ENCODE measurements around the gene TSPEAR.

Gene TSPEAR

GRCh38 chr21:44478124-44478800 lies 233.1 kb downstream of the TSPEAR start:
- no peak for DNase-seq

- DNase-seq = no peak
Measured at GRCh38 chr21:44477712-44478111, 233.7 kb downstream of the TSPEAR start.

DNA sequence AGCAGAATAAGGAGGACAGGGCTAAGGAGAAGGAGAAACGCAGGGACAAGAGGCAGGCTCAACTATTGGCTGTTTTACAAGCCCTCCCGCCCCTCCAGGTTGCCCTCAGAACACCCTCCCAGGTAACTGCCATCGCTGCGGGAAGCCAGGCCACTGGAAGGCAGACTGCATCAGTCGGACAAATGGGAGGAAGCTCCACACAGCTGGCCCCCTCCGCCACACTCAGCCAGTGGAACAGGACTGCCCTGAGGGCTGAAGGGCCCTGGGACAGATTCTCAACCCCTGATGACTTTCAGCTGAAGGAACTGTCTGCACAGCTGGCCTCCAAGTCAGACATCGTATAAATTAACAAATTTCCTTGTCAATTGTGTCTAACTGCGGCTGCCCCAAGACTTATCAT lies 234.2 kb downstream of the TSPEAR start:
- DNase-seq = no peak

DNA sequence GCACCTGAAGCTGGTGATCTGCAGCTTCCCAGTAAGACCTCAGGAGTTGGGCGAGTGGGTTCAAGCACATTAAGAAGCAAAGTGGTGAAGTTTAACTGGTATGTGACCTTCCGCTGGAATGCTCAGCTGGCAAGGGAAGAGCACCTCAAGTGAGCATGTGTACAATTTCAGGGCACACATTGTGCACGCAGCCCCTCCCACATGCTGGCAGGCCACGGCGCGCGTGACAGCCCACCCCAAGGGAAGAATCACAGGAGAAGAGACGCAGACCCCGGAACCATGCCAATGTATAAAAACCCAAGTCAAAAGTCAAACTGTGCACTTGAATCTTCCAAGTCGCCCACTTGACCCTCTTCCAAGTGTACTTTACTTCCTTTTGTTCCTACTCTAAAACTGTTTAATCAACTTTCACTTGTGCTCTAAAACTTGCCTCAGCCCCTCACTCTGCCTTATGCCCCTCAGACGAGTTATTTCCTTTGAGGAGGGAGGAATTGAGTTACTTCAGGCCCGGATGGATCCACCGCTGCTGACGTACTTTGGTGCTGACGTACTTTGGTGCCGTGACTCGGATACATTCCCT lies 236.0 kb downstream of the TSPEAR start:
- no peak for DNase-seq

DNA sequence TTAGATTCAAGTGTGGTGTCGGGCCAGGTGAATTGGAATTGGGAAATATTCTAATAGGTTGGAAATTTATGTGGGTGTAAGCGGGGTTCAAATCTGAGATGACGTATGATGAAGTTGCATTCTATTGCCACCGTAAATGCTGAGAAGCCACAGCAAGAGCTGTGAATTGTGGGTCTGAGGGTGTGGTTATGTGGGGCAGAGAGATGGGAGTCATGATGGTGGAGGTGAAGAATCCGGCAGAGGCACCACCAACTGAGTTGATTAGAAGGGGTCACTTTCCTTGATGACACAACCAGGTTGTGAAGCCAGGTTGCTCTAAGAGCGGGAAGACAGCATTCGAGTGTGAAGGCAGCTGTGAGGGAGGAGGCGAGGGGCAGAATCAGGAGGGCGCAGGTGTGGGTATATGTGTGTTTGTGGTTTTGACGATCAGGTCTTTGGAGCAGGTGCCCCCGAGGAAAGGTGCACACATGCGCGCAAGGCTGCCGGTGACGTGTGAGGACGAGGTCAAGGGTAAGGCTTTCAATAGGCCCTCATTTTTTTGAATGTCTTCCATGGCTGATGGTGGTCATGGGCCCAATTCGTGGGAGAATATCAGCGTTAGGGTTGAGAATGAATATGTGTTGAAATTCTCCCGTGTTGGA lies 237.3 kb downstream of the TSPEAR start:
- no peak for DNase-seq

DNA sequence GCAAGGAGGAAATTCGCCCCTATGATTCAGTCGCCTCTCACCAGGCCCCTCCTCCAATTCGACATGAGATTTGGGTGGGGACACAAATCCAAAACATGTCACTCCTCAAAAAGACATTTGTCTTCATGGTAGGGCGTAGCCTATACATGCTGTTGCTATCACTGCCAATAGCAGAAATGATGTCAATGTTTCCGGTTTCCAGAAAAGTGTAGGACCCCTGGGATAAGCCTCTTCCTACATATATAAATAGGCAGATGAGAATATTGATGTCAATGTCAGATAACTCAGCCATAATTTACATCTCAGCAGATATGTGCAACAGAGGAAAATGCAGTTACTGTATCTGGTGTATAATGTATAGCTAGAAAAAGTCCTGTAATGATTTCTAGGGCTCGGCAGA lies 239.4 kb downstream of the TSPEAR start:
- no peak for DNase-seq

GRCh38 chr21:44471341-44471740 lies 240.0 kb downstream of the TSPEAR start:
- no peak for DNase-seq

DNA sequence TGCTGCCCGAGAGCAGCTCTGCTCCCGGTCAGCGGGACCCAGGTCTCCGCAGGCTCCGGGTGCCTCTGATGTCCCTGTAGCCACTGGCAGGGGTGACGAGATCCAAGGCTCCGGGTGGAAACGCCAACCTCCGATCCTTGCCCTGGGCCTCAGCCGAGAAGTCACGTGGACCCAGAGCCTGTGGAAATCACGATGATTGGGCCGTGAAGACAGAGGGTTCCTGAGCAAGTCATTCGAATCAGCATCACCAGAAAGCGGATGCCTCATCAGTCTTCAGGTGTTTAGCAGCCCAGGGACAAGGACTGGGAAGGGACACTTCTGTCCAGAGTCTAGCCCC lies 243.5 kb downstream of the TSPEAR start:
- no peak for DNase-seq

DNA sequence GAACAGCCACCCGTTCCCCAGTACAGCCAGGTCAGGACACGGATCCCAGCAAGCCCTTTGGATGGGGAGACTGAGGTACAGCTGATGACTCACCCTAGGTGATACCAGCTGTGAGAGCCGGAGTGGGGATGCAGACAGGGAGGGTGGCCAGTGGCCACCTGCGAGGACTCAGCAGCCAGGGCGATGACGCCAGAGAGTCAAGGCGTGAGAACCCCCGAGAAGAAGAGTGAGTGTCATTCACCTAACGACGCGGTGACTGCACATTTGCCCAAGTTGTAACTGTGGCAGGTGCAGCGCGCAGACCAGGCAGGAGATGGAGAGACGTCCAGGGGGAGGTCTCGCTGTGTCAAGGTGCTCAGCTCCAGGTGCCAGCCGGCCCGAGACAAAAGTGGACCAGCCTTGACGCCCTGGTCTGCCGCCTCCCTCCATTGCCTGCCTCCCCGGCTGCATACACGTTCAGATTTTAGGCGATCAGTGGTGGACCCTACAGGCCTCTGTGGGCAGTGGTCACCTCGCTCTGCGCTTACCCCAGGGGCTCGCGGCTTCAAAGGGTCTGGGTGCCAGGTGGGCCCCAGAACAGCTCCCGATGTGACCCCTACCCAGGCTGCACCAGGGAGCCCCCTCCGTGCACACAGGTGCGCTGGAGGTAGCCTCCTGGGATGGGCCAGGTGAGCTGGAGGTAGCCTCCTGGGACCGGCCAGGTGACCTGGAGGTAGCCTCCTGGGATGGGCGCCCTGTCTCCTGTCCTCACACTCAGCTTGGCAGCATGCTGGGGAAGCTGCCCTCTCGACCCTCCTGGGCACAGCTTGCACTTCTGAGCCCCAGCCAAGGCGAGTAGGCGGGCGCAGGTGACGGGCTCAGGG lies 244.1 kb downstream of the TSPEAR start:
- DNase-seq = no peak

DNA sequence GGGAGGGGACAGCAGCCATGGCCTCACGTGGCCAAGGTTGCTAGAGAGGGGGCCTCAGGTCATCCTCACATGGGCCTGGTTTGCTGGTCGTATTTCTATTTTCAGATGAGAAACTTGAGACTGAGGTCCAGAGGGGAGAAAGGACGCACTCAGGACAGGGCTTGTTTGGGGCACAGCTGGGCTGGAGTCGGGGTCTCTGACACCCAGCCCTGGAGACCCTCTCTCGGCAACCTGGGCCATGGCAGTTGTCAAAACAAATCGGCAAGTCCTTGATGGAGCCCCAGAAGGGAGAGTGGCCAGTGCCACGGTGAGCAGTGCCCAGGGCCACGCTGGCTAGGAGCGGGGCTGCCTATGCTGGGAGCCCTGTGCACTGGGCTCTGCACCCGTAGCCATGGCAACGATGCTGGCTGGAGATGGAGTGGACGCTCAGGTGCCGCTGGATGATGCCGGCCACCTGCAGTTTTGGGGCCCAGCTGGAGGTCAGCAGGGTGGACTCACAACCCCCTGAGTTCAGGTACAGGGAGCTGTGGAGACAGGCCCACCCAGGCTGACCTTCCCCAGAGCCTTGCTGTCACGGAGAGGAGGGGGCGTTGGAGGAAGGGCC lies 244.9 kb downstream of the TSPEAR start:
- DNase-seq = no peak

DNA sequence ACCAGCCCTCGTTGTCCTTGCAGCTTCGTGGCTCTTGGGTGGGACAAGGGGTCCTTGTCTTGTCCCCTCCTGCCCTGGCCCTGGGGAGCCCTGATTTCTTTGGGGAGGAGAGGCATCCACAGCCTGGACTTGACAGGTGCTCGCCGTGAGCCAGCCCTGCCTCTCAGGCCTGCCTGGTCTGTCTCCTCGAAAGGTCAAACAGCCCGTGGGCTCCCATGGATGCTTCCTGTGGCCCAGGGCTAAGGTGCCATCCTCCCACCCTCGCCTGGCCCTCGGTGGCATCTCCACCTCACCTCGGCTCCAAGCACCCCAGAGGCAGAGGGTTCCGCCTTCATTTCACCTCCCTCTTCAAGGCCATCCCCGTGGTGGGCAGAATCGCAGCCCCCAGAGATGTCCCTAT lies 247.0 kb downstream of the TSPEAR start:
- DNase-seq = no peak

DNA sequence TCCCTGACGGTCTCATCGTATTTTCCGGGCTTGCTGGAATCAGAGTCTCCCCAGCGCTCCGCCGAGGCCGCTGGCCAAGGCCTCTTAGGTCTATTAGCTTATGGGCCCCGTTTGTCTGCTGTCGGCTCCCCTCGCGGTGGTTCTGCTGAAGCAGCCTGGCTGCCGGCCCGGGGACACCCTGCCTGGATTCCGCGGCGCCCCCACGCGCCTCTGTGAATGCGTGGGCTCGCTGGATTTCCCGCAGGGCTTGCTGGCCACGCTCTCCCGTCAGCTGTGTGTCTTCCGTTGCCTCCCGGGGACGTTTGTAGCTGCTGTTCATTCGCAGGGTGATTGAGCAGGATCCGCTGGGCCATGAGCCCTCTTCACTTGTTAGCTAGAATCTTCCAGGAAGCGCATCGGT lies 247.6 kb downstream of the TSPEAR start:
- DNase-seq = no peak

GRCh38 chr21:44462834-44463200 lies 248.6 kb downstream of the TSPEAR start:
- DNase-seq = no peak

DNA sequence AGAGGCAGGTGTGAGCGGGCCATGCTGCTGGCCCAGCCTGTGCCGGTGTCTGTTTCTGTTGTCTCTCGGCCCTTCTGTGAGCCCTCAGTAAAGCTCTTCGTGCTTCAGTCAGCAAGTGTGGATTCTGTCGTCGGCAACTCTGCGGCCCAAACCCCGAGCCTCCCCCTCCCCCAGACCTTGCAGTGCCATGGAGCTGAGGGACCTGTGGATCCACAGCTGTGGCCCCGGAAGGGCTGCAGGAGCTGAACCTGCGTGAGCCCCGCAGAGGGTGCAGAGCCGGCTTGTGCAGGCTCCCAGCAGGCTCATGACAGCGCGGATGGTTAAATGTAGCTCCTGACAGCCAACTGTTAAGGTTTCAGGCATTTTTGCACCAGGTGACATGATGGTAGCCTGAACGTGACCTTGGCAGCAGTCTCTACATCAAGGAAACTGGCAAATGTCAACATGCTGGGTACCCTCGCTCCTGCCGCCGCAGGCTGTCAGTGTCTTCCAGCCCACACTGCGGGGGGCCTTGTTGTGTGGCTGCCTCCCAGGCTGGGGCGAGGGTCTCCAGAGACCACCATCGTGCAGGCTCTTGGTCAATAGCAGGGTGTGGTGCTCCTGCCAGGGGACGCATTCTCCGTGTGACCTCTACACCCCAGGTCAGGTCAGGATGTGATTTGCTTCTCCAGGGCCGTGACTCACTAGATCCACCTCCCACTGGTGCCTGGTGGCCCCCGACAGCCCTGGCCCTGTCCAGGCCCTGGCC lies 249.1 kb downstream of the TSPEAR start:
- no peak for DNase-seq

DNA sequence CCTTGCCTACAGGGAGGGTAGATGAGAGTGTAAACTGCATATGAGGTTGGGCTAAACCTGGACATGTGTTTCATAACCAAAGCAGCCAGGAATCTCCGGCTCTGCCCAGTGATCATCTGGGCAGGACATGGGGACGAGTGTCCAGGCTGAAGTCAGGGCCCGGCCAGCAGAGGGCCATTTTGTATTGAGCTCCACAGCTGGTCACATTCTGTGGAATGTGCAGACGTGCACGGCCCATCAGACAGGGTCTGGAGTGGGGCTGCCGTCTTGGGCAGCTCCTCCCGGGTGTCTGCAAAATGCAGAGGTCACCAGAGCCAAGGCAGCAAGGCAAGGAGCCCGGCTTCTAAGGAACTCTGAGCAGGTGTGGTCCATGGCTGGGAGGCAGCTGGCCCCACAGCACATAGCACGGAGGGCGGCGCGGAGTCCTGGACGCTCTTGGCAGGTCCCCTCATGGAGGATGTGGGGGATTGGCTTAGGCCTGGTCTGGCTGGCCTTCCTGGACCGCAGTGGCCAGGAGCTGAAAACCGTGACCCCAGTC lies 249.8 kb downstream of the TSPEAR start:
- no peak for DNase-seq

DNA sequence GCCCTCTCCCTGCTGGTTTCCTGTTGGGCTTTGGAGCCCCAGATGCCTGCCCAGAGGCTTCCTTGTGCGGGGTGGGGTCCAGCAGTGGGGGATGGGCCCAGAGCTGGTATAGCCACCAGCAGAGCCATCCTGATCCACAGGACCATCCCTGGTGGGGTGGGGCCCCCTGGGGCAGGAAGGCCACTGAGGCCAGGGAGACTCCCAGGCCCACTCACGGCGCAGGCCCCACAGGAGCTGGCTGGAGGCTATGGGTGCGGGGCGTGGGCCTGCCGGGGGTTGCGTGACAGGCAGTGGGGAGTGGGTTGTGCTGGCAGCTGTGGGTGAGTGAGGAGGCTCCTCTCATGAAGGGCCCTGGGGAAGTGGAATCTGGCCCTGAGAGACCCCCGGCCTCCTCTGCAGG lies 250.4 kb downstream of the TSPEAR start:
- no peak for DNase-seq

GRCh38 chr21:44460441-44460755 lies 251.0 kb downstream of the TSPEAR start:
- DNase-seq = no peak

GRCh38 chr21:44459712-44460440 lies 251.5 kb downstream of the TSPEAR start:
- DNase-seq = no peak

GRCh38 chr21:44458971-44459711 lies 252.2 kb downstream of the TSPEAR start:
- no peak for DNase-seq

DNA sequence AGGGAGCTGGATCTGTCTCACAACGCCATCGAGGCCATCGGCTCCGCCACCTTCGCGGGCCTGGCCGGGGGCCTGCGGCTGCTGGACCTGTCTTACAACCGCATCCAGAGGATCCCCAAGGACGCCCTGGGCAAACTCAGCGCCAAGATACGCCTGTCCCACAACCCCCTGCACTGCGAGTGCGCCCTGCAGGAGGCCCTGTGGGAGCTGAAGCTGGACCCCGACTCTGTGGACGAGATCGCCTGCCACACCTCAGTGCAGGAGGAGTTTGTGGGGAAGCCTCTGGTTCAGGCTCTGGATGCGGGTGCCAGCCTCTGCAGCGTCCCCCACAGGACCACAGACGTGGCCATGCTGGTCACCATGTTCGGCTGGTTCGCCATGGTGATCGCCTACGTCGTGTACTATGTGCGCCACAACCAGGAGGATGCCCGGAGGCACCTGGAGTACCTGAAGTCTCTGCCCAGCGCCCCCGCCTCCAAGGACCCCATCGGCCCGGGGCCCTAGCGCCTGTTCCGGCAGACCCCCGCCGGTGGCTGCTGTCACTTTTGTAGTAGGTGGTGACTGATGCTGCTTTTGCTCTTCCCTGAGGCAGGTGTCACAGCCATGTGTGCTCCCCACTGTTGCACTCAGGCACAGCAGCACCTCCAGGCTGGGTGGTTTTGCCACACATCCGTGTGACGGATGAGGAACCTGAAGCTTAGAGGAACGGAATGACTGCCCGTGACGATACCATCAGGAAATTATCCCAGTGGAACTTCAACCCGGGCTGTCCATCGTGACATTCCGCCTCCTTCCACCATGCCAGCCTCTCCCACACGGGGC lies 254.2 kb downstream of the TSPEAR start:
- DNase-seq = no peak

Measured in stimulated activated CD4-positive, alpha-beta T cell treated with anti-CD3 and anti-CD28 coated beads, Interleukin-4, amount 100 ng/mL, for 1 hour (primary cell).